Hepatocyte (in vitro differentiated cells): ENCODE measurements around the gene STARD8. TPM values are rescaled to one million over a fixed set of nuclear protein-coding genes. Genes with fewer than 3 reads are reported as not detected.

Experiments
- DNase-seq: peaks from one replicate; pipeline ENCODE4 v3.0.0-alpha.2; 2016; ENCODE audit warnings: low spot score
- H2AFZ ChIP-seq: fragments of 200-600 bp; sonication (generic); 2 replicates; pipeline ENCODE4 v1.6.0; 2016; ENCODE audit warnings: antibody characterized with exemption, mild to moderate bottlenecking
- H3K27ac ChIP-seq: fragments of 200-600 bp; sonication (generic); 2 replicates; pipeline ENCODE4 v1.5.1; 2016; ENCODE audit warnings: mild to moderate bottlenecking
- H3K27me3 ChIP-seq: fragments of 200-600 bp; sonication (generic); 2 replicates; pipeline ENCODE4 v1.6.1; 2016
- H3K36me3 ChIP-seq: fragments of 200-600 bp; sonication (generic); replicated peaks from 2 replicates; pipeline ENCODE4 v1.5.1; 2016; ENCODE audit warnings: low read depth; ENCODE audit not compliant: insufficient read depth
- H3K4me1 ChIP-seq: fragments of 200-600 bp; sonication (generic); 2 replicates; pipeline ENCODE4 v1.5.1; 2016; ENCODE audit warnings: mild to moderate bottlenecking, moderate library complexity; ENCODE audit not compliant: insufficient read depth
- H3K4me2 ChIP-seq: fragments of 200-600 bp; sonication (generic); 2 replicates; pipeline ENCODE4 v1.6.0; 2016
- H3K4me3 ChIP-seq: fragments of 200-600 bp; sonication (generic); 2 replicates; pipeline ENCODE4 v1.5.1; 2016; ENCODE audit warnings: mild to moderate bottlenecking
- H3K79me2 ChIP-seq: fragments of 200-600 bp; sonication (generic); 2 replicates; pipeline ENCODE4 v1.6.0; 2017; ENCODE audit warnings: mild to moderate bottlenecking
- H3K9me2 ChIP-seq: fragments of 200-600 bp; sonication (generic); replicated peaks from 2 replicates; pipeline ENCODE4 v1.6.0; 2017; ENCODE audit warnings: mild to moderate bottlenecking; ENCODE audit not compliant: insufficient read depth
- H3K9me3 ChIP-seq: fragments of 200-600 bp; sonication (generic); 2 replicates; pipeline ENCODE4 v1.5.1; 2016; ENCODE audit warnings: low read depth, mild to moderate bottlenecking
- H4K20me1 ChIP-seq: fragments of 200-600 bp; sonication (generic); 2 replicates; pipeline ENCODE4 v1.6.0; 2016; ENCODE audit warnings: mild to moderate bottlenecking; ENCODE audit not compliant: insufficient read depth, poor library complexity, severe bottlenecking
- EZH2 ChIP-seq: fragments of 200-600 bp; sonication (generic); IDR thresholded peaks from 2 replicates; pipeline ENCODE4 v1.6.1; 2016; ENCODE audit warnings: antibody characterized with exemption, mild to moderate bottlenecking, borderline replicate concordance
- EZH2phosphoT487 ChIP-seq: fragments of 200-600 bp; sonication (generic); IDR thresholded peaks from one replicate; pipeline ENCODE4 v1.6.1; 2018; ENCODE audit warnings: antibody characterized with exemption, mild to moderate bottlenecking, low read depth, moderate library complexity; ENCODE audit not compliant: unreplicated experiment, severe bottlenecking
- WGBS: methylation state at CpG from one replicate; pipeline ENCODE4 v1.1.6; 2016; ENCODE audit warnings: low lambda C conversion rate; ENCODE audit errors: missing lambda C conversion rate; 5-methylcytosine and 5-hydroxymethylcytosine counted together
- polyA plus RNA-seq: library from polyadenylated mRNA; unstranded; fragments of >200 nt; fragmentation: Nextera tagmentation; extraction: Ambion mirVana; gene quantifications from 2 replicates; pipeline ENCODE4 v1.2.1, GENCODE V29; 2016
- total RNA-seq: library from RNA; depleted of rRNA; stranded (reverse); fragments of >200 nt; gene quantifications from 2 replicates; pipeline ENCODE4 v1.2.3, GENCODE V29; 2014
- TF ChIP-seq, protein P1 (sequence below): fragments of 200-600 bp; sonication (generic); IDR thresholded peaks from 2 replicates; pipeline ENCODE4 v1.5.1; 2016; ENCODE audit warnings: antibody characterized with exemption, mild to moderate bottlenecking; ENCODE audit not compliant: poor library complexity

Gene STARD8
- total and polyA plus RNA-seq, 2 experiments from 2014 or later = 1.1 to 3.3 TPM

- Histone ChIP-seq H3K9me2 (no peaks in the 10 kb centered on the region), H3K4me3 (no peak overlapping the region), H2AFZ (no peak overlapping the region), H3K79me2 (no peaks in the 10 kb centered on the region), H3K4me1 (no peaks in the 10 kb centered on the region), H3K27ac (no peak overlapping the region), H3K9me3 (no peaks in the 10 kb centered on the region), H3K4me2 (no peak overlapping the region), H3K27me3 (no peaks in the 10 kb centered on the region), H3K36me3 (no peaks in the 10 kb centered on the region), H4K20me1 (no peaks in the 10 kb centered on the region)
- TF ChIP-seq EZH2 = no peak
- TF ChIP-seq, protein P1, sequence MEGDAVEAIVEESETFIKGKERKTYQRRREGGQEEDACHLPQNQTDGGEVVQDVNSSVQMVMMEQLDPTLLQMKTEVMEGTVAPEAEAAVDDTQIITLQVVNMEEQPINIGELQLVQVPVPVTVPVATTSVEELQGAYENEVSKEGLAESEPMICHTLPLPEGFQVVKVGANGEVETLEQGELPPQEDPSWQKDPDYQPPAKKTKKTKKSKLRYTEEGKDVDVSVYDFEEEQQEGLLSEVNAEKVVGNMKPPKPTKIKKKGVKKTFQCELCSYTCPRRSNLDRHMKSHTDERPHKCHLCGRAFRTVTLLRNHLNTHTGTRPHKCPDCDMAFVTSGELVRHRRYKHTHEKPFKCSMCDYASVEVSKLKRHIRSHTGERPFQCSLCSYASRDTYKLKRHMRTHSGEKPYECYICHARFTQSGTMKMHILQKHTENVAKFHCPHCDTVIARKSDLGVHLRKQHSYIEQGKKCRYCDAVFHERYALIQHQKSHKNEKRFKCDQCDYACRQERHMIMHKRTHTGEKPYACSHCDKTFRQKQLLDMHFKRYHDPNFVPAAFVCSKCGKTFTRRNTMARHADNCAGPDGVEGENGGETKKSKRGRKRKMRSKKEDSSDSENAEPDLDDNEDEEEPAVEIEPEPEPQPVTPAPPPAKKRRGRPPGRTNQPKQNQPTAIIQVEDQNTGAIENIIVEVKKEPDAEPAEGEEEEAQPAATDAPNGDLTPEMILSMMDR = no peak
- no peak for TF ChIP-seq EZH2phosphoT487
- WGBS = 86% methylated on average over 3 of the region's 3 CpGs
- no peak for DNase-seq
Measured at GRCh38 chrX:68750316-68750715, 102.8 kb downstream of the STARD8 start.

- WGBS = 62% methylated on average over 2 of the region's 2 CpGs
- Histone ChIP-seq H3K79me2 (no peaks in the 10 kb centered on the region), H4K20me1 (no peaks in the 10 kb centered on the region), H2AFZ (no peak overlapping the region), H3K9me2 (no peaks in the 10 kb centered on the region), H3K27ac (no peak overlapping the region), H3K4me3 (no peak overlapping the region), H3K4me1 (no peaks in the 10 kb centered on the region), H3K27me3 (no peaks in the 10 kb centered on the region), H3K4me2 (no peak overlapping the region), H3K9me3 (no peaks in the 10 kb centered on the region), H3K36me3 (no peaks in the 10 kb centered on the region)
- TF ChIP-seq EZH2phosphoT487 = no peak
- no peak for TF ChIP-seq EZH2
- TF ChIP-seq, protein P1 = no peak
- DNase-seq = no peak
Measured at GRCh38 chrX:68751372-68751771, 103.9 kb downstream of the STARD8 start.

- Histone ChIP-seq H3K4me2 (no peak overlapping the region), H3K27me3 (no peaks in the 10 kb centered on the region), H2AFZ (no peak overlapping the region), H3K4me3 (no peak overlapping the region), H3K79me2 (no peaks in the 10 kb centered on the region), H3K27ac (no peak overlapping the region), H3K9me2 (no peaks in the 10 kb centered on the region), H3K9me3 (no peaks in the 10 kb centered on the region), H3K36me3 (no peaks in the 10 kb centered on the region), H4K20me1 (no peaks in the 10 kb centered on the region), H3K4me1 (no peaks in the 10 kb centered on the region)
- 79% methylated on average over 2 of the region's 2 CpGs for WGBS
- TF ChIP-seq EZH2 = no peak
- TF ChIP-seq EZH2phosphoT487 = no peak
- TF ChIP-seq, protein P1 = no peak
- no peak for DNase-seq
Measured at GRCh38 chrX:68753218-68753617, 105.8 kb downstream of the STARD8 start.

GRCh38 chrX:68754406-68754805 lies 106.9 kb downstream of the STARD8 start:
- H3K4me3 ChIP-seq = no peak overlapping the region
- H3K27me3 ChIP-seq = no peaks in the 10 kb centered on the region
- 61% methylated on average over 7 of the region's 7 CpGs for WGBS
- no peaks in the 10 kb centered on the region for H3K9me3 ChIP-seq
- H3K79me2 ChIP-seq = no peaks in the 10 kb centered on the region
- TF ChIP-seq EZH2phosphoT487 = no peak
- TF ChIP-seq EZH2 = no peak
- TF ChIP-seq, protein P1 = no peak
- H3K9me2 ChIP-seq = no peaks in the 10 kb centered on the region
- no peaks in the 10 kb centered on the region for H4K20me1 ChIP-seq
- no peaks in the 10 kb centered on the region for H3K36me3 ChIP-seq
- no peaks in the 10 kb centered on the region for H3K4me1 ChIP-seq
- no peak for DNase-seq
- H2AFZ ChIP-seq = no peak overlapping the region
- H3K27ac ChIP-seq = no peak overlapping the region
- H3K4me2 ChIP-seq = no peak overlapping the region
